HG03432 (cell line): ENCODE data around the gene INTS14.

ENCODE experiments used
- ATAC-seq: cut with Tn5 transposase; IDR thresholded peaks from one replicate; pipeline ENCODE4 v1.9.1; 2021; ENCODE audit warnings: mild to moderate bottlenecking, moderate library complexity; ENCODE audit not compliant: unreplicated experiment

INTS14 gene

GRCh38 chr15:65610871-65611718 is at the start of gene INTS14:
INTS14 (minus strand) TSS chr15:65611131; CDS start chr15:65607380, 3,751 bp downstream.
- ATAC-seq, result peak; percentile 96

DNA sequence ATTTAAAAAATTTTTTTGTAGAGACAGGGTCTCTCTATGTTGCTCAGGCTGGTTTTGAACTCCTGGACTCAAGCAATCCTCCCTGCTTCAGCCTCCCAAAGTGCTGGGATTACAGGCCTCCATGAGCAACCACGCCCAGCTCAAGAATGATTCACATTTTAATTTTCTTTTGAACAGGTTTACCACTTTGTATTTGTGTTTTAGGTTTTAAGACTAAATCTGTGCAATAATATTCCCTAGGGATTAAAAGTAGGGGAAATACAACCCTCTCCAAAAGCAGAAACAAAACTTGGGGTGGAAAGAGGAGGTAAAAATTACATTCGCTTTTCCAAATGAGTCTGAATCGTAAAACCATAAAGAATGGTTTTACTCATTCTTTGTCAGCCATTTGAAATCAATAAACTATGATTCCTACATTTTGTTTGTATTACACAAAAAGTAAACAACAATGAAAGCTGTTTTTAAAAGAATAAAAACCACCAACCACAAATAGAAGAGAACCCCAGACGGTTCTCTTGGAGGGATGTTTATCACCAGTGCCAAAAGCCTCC is 48.6 kb upstream of the INTS14 start:
- no peak for ATAC-seq

DNA sequence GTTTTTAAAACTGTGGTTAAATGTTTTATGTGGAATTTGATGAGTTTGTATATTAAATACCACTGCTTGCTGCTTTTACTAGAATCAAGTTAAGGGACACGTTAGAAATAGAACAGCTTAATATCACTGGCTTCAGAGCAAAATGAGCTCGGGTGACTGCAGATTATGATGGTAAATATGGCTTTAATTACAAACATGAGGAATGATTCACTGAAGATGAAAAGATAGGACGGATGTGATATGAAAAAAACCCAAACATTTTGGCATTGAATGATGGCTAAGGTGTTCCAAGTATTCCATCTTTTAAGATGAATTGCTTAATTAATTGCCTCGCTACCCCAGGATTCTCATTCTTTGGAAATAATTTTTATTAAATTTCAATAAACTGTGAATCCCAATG is 44.5 kb upstream of the INTS14 start:
- ATAC-seq, result no peak

GRCh38 chr15:65655026-65655425 is 44.1 kb upstream of the INTS14 start:
- no peak for ATAC-seq

GRCh38 chr15:65653801-65654521 is 43.0 kb upstream of the INTS14 start:
- ATAC-seq, result no peak

GRCh38 chr15:65653341-65653740 is 42.4 kb upstream of the INTS14 start:
- ATAC-seq, result no peak

GRCh38 chr15:65651831-65652749 is 41.2 kb upstream of the INTS14 start:
- ATAC-seq, result no peak

DNA sequence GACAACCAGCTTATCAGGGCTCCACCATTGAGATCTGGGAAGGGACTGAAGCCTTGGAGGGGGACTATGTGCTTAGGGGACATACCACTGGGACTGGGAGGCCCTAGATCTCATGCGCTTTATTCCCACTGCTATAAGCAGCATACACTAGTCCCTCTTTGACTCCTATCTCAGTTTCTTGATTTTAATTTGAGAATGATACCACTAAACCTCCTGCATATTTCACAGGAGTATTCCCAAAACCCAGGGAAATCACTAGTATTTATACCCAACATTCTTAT is 40.1 kb upstream of the INTS14 start:
- ATAC-seq, result no peak

DNA sequence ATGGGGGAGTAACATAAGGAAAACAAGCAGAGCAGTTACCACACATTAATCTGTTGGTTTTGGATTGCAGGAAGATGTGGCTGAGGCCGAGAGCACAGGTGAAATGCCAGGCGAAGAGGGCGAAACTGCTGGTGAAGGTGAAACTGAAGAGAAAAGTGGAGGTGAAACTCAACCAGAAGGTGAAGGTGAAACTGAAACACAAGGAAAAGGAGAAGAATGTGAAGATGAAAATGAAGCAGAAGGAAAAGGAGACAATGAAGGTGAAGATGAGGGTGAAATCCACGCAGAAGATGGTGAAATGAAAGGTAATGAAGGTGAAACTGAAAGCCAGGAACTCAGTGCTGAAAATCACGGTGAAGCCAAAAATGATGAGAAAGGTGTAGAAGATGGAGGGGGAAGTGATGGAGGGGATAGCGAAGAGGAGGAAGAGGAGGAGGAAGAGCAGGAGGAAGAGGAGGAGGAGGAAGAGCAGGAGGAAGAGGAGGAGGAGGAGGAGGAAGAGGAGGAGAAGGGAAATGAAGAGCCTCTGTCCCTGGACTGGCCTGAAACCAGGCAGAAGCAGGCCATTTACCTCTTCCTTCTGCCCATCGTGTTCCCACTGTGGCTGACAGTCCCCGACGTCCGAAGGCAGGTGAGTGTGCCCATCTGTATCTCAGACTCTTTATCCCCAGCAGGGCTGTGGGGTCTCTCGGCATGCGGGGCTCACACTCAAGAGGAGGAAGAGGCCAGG is 39.5 kb upstream of the INTS14 start:
- no peak for ATAC-seq

GRCh38 chr15:65646486-65646885 is 35.6 kb upstream of the INTS14 start:
- ATAC-seq, result no peak

- ATAC-seq, result no peak
Observed at GRCh38 chr15:65645392-65645791, 34.5 kb upstream of the INTS14 start.

- ATAC-seq, result no peak
Observed at GRCh38 chr15:65644282-65644681, 33.4 kb upstream of the INTS14 start.

DNA sequence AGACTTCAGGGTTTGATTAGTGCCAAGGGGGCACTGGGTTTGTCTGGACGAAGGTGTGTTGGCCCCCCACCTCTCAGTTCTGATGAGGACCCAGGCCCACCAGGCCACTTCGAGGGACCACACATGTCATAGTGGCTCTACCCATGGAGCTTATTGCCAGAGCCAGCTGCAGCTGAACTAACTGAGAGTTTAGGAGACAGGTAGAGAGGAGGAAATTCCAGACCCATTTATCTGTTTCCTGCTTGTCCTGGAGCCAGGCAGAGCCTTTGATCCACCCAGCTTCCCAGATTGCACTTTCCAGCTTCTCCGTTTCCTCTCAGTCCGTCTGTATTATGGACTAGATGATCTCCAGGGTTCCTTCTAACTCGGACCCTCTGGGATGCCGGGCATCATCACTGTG is 31.7 kb upstream of the INTS14 start:
- no peak for ATAC-seq

- ATAC-seq, result no peak
Observed at GRCh38 chr15:65641768-65642475, 31.0 kb upstream of the INTS14 start.

DNA sequence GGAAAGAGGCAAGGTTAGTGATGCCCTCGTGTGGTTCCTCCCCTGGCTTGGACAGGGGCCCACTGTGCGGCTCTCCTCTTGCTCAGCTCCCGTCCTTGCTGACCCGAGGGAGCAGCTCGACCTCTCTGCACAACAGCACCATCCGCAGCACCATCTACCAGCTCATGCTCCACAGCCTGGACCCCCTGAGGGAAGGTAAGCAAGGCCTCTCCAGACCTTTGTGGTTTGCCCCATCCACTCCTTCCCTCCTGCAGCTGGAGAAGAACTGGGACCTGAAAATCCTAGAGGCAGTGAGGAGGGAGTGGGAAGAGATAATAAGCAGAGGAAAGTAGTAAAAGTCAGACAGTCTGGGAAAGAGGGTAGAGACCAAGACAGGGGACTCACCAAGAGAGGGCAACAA is 28.6 kb upstream of the INTS14 start:
- ATAC-seq, result no peak

DNA sequence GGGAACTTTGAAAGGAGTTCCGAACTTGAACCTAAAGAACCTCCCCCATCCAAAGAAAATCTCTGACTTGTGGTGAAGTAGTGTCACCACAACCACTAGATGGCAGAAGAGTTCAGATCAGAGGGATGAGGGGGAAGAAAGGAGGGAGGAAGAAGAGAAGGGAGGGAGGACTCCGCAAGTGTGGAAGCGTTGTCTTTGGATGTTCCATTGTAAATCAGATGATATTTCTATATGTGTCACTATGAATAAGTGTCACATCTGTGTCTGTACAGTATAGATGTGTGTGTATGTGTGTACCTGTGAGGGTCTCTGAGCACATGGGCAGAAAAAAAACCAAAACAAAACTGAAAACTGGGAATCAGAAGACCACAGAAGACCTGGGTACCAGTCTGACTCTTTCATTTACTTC is 27.8 kb upstream of the INTS14 start:
- ATAC-seq, result no peak

- ATAC-seq, result no peak
Observed at GRCh38 chr15:65638109-65638508, 27.2 kb upstream of the INTS14 start.

DNA sequence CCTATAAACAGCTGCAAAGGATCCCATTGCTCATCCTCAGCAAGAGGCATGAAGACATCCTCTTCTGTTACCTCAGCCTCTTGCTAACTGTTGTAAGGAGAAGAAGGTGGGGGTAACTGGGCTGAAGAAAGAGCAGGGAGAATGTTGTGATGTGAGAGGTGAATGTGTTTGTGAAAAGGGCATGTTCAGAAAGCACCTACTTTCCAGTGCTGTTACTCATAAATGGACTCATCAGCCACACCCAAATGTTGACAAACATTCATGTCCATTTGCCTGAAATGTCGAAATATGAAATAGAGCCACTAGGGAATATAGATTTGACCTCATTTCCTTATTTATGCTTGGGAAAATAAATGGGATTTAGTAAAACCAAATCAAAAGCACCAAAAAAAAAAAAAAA is 23.4 kb upstream of the INTS14 start:
- ATAC-seq, result no peak

GRCh38 chr15:65633752-65634151 is 22.8 kb upstream of the INTS14 start:
- no peak for ATAC-seq
